GM12878 (cell line): ENCODE data around the gene NOP14. TPM values are rescaled to one million over a fixed set of nuclear protein-coding genes. Genes with fewer than 3 reads are reported as not detected.

Experiments used
- BCL11A ChIP-seq: IDR thresholded peaks from 2 replicates; pipeline ENCODE4 v1.6.1; 2011; ENCODE audit warnings: low read depth, low read length
- BCL3 ChIP-seq: IDR thresholded peaks from 2 replicates; pipeline ENCODE4 v1.6.1; 2011; ENCODE audit warnings: borderline replicate concordance, low read depth, mild to moderate bottlenecking, moderate library complexity, low read length; ENCODE audit not compliant: insufficient read depth, poor library complexity, severe bottlenecking
- CREM ChIP-seq: IDR thresholded peaks from 2 replicates; pipeline ENCODE4 v1.6.1; 2014; ENCODE audit warnings: antibody characterized with exemption, low read depth
- EP300 ChIP-seq, 2 experiments: fragments of 150-350 bp in 1 of 2; IDR thresholded peaks; 2 replicates each; pipeline ENCODE4 v1.6.1; 2011 to 2012; ENCODE audit warnings: low read depth in 2 of 2, low read length in 2 of 2, borderline replicate concordance in 1 of 2, improper control_type of control experiment in 1 of 2, inconsistent platforms in 1 of 2; ENCODE audit not compliant: control insufficient read depth in 1 of 2
- EZH2 ChIP-seq: IDR thresholded peaks from 2 replicates; pipeline ENCODE4 v1.6.1; 2012; ENCODE audit warnings: low read depth, mild to moderate bottlenecking, control low read depth, inconsistent platforms, low read length, borderline replicate concordance; ENCODE audit not compliant: control insufficient read depth
- HCFC1 ChIP-seq: fragments of 150-350 bp; IDR thresholded peaks from 2 replicates; pipeline ENCODE4 v1.6.1; 2014; ENCODE audit warnings: low read length
- MEF2A ChIP-seq: IDR thresholded peaks from 2 replicates; pipeline ENCODE4 v1.6.1; 2011; ENCODE audit warnings: low read depth, mild to moderate bottlenecking, low read length, moderate library complexity; ENCODE audit not compliant: insufficient read depth
- PKNOX1 ChIP-seq: fragments of 450-650 bp; IDR thresholded peaks from 2 replicates; pipeline ENCODE4 v1.6.1; 2016; ENCODE audit warnings: mild to moderate bottlenecking
- PML ChIP-seq: IDR thresholded peaks from 2 replicates; pipeline ENCODE4 v1.6.1; 2012; ENCODE audit warnings: low read length, inconsistent platforms
- SKIL ChIP-seq: fragments of 450-650 bp; IDR thresholded peaks from 2 replicates; pipeline ENCODE4 v1.6.1; 2017; ENCODE audit warnings: mild to moderate bottlenecking, low read depth, inconsistent platforms; ENCODE audit not compliant: poor library complexity, severe bottlenecking
- SREBF2 ChIP-seq: IDR thresholded peaks from 2 replicates; pipeline ENCODE4 v1.6.1; 2012; ENCODE audit warnings: mild to moderate bottlenecking, low read length
- ZBED1 ChIP-seq: IDR thresholded peaks from 2 replicates; pipeline ENCODE4 v1.6.1; 2016; ENCODE audit warnings: borderline replicate concordance
- ZBTB4 ChIP-seq: fragments of 450-650 bp; formaldehyde crosslinking; IDR thresholded peaks from 2 replicates; pipeline ENCODE4 v1.4.0; 2022; ENCODE audit warnings: mild to moderate bottlenecking, moderate library complexity
- ZBTB40 ChIP-seq: fragments of 450-650 bp; IDR thresholded peaks from 2 replicates; pipeline ENCODE4 v1.6.1; 2016; ENCODE audit warnings: mild to moderate bottlenecking, moderate library complexity, borderline replicate concordance
- ZNF24 ChIP-seq: fragments of 450-650 bp; IDR thresholded peaks from 2 replicates; pipeline ENCODE4 v1.6.1; 2017; ENCODE audit warnings: antibody characterized with exemption, mild to moderate bottlenecking
- ZNF274 ChIP-seq: IDR thresholded peaks from one replicate; pipeline ENCODE4 v1.8.0; 2011; ENCODE audit not compliant: insufficient read length, insufficient read depth
- polyA plus RNA-seq, 11 experiments: library from polyadenylated mRNA; depleted of rRNA in 4 of 11; unstranded in 6 of 11; stranded (reverse) in 5 of 11; fragments of >200 nt; fragmentation: Nextera tagmentation in 4 of 11; fragmentation: Illumina TruSeq in 1 of 11; extraction: Ambion mirVana in 4 of 11; extraction: Trizol in 1 of 11; gene quantifications; 1 replicate in 1 of 11; 2 replicates in 10 of 11; pipeline versions ENCODE4 v1.2.1 to v1.2.3, GENCODE V29; 2011 to 2016; ENCODE audit warnings: inconsistent platforms in 2 of 11, missing spikeins in 2 of 11, low read depth in 1 of 11
- total RNA-seq, 4 experiments: library from RNA; depleted of rRNA in 3 of 4; stranded (reverse); fragments of >200 nt in 3 of 4; fragmentation: Illumina TruSeq in 1 of 4; extraction: Trizol in 1 of 4; gene quantifications; 2 replicates each; pipeline versions ENCODE4 v1.2.1 to v1.2.3, GENCODE V29; 2013 to 2021

NOP14 gene
- total and polyA plus RNA-seq, 10 of the 15 experiments (the other 5 are each of a cell fraction or from before 2014, with no cell fraction given): 13.8 to 80.6 (median 49.7) TPM

GRCh38 chr4:2963175-2963965, at the start of gene NOP14, which contains the start of gene GRK4 (continued):
- 0 out of 4 replicates have a peak, but pooled peaks of 1 of the 2 experiments have one; percentile 22 for TF ChIP-seq EP300 (IDR thresholded peaks at IDR 0.05; ENCODE audit: borderline replicate concordance in 1 of 2, control insufficient read depth in 1 of 2, low read depth in 2 of 2, low read length in 2 of 2)
- no peak for TF ChIP-seq ZBTB4 (CRISPR knock-in tag)
- no peak for TF ChIP-seq SREBF2
- no peak for TF ChIP-seq ZNF274
- peak; percentile 55; the same call in 1 of the 2 replicates for TF ChIP-seq PML
- TF ChIP-seq BCL3: peak; percentile 13
- TF ChIP-seq MEF2A: 0 out of 2 replicates have a peak, but pooled peaks have one; percentile 52
- TF ChIP-seq BCL11A: no peak
- no peak for TF ChIP-seq SKIL
- TF ChIP-seq HCFC1: peak; percentile 99
- TF ChIP-seq ZBTB40: peak; percentile 58; the same call in 1 of the 2 replicates
- TF ChIP-seq ZBED1: no peak
- no peak for TF ChIP-seq ZNF24
- TF ChIP-seq CREM: peak; percentile 95
- no peak for TF ChIP-seq EZH2
- TF ChIP-seq PKNOX1: peak; percentile 84
